Astrocyte (in vitro differentiated cells and primary cell): ENCODE measurements around the gene KCP.

Experiments used
- EZH2 ChIP-seq: IDR thresholded peaks from 2 replicates; pipeline ENCODE4 v1.6.1; 2012; ENCODE audit warnings: mild to moderate bottlenecking, low read length, inconsistent platforms; ENCODE audit not compliant: insufficient read depth
- TF ChIP-seq, protein P1 (sequence below): IDR thresholded peaks from 2 replicates; pipeline ENCODE4 v1.5.1; 2011; ENCODE audit warnings: low read depth, mild to moderate bottlenecking, inconsistent platforms, low read length, moderate library complexity; ENCODE audit not compliant: insufficient read depth

GRCh38 chr7:128922496-128923410 lies 12.2 kb upstream of the KCP start:
- TF ChIP-seq, protein P1, sequence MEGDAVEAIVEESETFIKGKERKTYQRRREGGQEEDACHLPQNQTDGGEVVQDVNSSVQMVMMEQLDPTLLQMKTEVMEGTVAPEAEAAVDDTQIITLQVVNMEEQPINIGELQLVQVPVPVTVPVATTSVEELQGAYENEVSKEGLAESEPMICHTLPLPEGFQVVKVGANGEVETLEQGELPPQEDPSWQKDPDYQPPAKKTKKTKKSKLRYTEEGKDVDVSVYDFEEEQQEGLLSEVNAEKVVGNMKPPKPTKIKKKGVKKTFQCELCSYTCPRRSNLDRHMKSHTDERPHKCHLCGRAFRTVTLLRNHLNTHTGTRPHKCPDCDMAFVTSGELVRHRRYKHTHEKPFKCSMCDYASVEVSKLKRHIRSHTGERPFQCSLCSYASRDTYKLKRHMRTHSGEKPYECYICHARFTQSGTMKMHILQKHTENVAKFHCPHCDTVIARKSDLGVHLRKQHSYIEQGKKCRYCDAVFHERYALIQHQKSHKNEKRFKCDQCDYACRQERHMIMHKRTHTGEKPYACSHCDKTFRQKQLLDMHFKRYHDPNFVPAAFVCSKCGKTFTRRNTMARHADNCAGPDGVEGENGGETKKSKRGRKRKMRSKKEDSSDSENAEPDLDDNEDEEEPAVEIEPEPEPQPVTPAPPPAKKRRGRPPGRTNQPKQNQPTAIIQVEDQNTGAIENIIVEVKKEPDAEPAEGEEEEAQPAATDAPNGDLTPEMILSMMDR: no peak
- no peak for TF ChIP-seq EZH2
